Activated T-cell treated with anti-CD3 and anti-CD28 coated beads for 48 hours (primary cell): ENCODE results near the gene C2orf78.
"Not testable (repeated sequence)": the region's sequence is repeated elsewhere in the genome, so short reads cannot be mapped to it uniquely, and the experiment has no call there.

Experiments used
- DNase-seq: peaks from one replicate; pipeline ENCODE4 v3.0.0-alpha.2; 2020; ENCODE audit warnings: low read depth

C2orf78 gene, protein sequence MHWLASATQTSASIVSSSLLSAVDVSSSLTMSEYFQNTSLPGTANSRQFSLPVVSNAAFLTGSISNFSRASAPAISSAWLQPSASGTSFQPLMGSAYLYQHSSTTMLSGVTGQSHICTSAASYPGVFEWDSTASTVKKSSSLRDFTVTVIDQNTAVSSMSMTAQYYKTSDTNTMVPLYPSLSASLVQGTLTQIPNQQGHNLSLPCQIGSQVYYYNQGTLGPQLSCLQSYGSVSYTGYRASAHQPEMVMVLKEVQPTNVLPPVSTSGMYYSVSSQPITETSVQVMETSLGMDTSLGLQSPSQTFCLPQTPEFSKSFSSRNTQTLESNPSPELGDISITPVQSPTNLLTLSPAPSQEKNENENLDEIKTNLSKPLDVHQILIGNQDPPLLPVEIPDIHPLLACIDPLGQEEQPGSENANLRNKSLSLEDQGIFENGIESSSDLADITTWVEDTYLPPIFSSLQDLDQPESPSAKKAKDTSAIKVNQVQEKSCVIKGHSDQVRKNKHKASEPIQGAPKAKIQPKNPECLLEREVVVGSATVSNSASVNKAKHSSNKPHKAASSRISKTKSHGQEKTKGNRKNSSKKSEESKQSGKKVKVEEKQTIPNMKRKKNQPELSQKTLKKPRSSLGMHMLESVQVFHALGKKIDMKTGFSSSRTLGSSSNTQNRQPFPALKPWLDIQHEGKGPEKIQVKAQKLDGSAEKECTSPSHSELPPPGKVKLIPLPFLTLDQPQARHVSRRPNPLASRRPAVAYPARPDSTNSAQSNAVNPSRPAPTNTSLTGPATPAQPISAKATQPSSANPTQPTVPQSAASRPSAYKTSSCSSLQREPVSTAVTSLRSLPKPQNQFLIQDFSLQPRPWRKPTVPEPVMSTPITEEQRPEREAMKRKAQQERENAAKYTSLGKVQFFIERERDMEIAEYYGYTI

DNA sequence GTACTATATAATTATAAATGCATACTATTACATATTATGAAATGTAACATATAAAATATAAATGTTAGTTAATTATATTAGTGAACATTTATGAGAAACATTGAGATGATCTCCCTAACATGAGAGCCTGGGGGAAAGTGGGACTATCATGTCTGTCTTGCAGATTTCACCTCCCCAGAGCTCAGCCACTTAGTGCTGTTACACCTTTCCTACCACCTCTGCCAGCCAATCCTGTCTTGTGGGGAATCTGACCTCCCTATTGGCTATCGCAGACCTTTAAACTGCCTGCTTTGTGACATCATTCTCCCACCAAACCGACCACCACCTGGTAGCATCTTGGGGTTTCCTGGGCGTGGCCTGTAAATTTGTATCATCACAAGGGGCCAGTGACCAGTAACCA, at the start of gene C2orf78:
TSS of gene C2orf78 (plus strand) at position 301 of the 400 bp plus-strand sequence. CDS start 127 bp downstream, outside the sequence.
- DNase-seq = not testable (repeated sequence)

- DNase-seq = no peak
Measured at GRCh38 chr2:73736378-73736777, 47.6 kb upstream of the C2orf78 start.

DNA sequence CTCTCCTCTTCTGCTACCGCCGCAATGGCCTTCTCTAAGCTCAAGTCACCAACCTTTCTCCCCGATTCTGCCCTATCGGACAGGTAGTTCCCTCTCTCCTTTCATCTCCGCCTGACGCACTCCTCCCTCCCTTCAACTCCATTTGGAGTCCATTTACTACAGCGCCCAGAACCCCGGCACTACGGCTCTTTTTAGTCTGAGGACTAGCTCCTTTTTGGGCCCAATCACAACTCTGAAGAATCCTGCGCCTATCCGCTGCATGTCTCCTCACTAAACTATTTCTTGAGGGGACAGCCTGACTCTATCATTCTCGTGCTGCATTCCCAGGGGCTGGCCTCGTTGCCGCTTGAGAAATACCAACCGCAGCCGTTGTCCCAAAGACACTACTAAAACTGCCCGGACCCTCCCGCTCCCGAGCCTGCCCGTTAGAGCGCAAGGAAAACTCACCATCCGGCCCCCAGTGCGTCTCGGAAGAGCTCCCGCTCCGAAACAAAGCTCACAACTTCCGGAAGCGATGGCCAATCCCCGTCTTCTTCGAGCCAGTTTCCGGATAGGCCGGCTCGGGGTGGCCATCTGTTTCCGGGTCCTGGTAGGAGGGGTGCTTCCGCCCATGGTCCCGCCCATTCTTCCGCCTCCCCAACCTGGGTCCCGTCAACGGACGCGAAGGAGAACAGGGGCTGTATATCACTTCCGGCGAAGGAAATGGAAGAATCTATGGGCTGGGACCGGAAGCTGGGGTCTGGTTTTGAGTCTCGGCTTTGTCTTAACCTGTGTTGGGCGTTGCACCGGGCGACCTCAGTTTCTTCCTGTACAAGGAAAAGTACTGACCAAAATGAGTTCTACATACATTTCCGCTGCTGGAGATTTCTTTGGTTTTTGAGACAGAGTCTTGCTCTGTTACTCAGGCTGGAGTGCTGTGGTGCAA, 46.9 kb upstream of the C2orf78 start, which contains the start of gene TPRKB:
TSS of gene TPRKB (minus strand) at position 491 of the 925 bp plus-strand sequence. CDS start 2,776 bp downstream, outside the sequence.
- peak; percentile 93 for DNase-seq

GRCh38 chr2:73739101-73739500, 44.9 kb upstream of the C2orf78 start:
- no peak for DNase-seq

- DNase-seq = no peak
Measured at GRCh38 chr2:73740767-73741166, 43.2 kb upstream of the C2orf78 start.

DNA sequence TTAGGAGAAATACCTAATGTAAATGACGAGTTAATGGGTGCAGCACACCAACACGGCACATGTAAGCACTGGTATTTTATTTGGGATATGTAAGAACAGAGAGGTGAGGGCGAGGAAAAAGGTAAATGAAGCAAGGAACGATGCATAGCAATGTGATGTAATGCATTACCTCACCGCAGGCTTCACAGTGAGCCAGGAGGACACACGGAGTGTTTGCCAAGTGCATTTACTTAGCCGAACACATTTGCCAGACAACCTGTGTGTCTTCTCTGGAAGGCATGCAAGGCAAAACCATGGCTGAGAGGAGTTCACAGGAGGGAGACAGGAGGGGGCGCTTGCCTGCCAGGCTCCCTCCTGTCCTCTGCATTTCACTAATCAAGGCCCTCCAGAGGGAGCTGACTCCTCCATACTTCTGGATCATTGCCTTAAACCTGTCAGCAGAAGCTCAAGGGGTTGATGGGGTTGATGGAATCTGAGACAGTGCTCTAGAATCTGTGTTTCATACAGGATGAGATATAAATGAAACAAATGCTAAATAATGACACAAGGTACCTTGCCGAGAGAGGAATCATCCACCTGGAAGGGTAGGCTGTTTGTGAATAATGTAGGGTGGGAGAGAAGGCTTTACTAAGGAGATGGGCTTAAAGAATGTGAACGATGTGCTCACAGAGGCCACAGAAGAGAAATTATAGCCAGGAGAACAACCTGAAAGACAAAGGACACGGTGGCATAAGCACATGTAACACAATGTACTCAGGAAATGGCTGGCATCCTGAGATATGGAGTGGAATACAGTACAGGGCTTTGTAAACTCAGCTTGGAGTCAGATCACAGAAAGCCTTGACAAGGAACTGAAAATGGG, 37.7 kb upstream of the C2orf78 start:
- no peak for DNase-seq

DNA sequence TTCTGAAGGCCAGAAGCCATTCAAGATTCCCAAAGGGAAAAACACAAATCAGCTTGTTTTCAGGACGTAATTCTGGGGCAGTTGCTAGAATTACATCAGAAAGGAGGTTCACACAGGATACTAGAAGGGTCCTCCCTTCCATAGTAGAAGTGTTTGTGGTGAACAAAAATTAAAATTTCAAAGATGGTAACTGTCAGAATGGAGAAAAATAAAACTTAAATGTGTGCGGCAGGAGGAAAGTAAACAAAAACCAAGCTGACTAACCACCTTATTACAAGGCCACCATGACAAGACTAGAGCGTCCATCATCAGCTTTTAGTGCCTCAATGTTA, 37.1 kb upstream of the C2orf78 start:
- DNase-seq = no peak

- DNase-seq = no peak
Measured at GRCh38 chr2:73749314-73749713, 34.7 kb upstream of the C2orf78 start.

DNA sequence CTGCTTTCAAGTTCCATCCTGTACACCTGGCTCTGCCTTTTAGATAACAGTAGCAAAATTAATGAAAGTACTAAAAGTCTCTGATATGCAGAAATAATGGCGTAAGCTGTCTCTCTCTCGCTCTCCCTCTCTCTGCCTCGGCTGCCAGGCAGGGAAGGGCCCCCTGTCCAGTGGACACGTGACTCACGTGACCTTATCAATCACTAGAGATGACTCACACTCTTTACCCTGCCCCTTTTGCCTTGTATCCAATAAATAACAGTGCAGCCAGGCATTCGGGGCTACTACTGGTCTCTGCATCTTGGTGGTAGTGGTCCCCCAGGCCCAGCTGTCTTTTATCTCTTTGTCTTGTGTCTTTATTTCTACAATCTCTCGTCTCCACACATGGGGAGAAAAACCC, 29.7 kb upstream of the C2orf78 start:
- not testable (repeated sequence) for DNase-seq

DNA sequence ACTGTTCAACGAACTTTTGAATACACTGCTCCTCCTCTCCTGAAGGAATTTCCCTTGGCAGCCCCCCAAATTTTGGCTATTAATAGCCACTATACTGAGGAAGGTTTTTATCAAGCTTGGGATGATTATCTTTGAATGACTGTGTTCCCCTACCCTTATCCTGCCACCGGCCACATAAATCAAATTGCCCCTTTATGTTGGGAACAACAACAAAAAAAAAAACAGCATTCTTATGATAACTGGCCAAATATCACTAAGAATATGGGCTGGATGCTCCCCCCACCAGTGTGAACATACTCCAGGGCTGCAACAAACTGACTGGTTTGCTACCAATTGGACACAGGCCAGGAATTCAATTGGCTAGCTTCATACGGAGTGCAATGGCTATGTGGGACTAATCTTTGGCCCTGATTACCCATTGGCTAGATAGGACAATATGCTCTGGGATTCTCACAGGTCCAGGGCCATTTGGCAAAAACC, 24.7 kb upstream of the C2orf78 start:
- no peak for DNase-seq

- no peak for DNase-seq
Measured at GRCh38 chr2:73759904-73760303, 24.1 kb upstream of the C2orf78 start.

- no peak for DNase-seq
Measured at GRCh38 chr2:73762571-73762970, 21.4 kb upstream of the C2orf78 start.

GRCh38 chr2:73764945-73765344, 19.0 kb upstream of the C2orf78 start:
- DNase-seq = no peak

DNA sequence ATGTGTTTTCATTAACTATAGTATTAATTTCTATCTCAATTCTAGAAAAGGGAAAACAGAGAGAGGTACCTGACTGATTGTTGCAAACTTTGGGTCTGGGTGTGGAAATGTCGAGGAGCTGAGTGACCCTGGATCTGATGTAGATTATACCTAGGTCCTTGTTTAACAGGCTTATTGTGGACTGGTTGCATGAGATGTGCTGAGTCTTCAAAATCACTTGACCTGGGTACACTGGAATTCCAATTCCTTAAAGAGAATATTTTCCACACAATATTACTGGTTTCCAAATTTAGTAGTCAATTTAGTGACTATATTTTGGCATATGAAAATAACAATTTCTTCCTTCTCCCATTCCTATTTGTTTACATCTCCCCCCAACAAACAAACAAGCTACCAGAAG, 17.6 kb upstream of the C2orf78 start:
- DNase-seq = no peak

- DNase-seq = no peak
Measured at GRCh38 chr2:73766994-73767393, 17.0 kb upstream of the C2orf78 start.

GRCh38 chr2:73770725-73771124, 13.3 kb upstream of the C2orf78 start:
- DNase-seq = no peak

- DNase-seq = no peak
Measured at GRCh38 chr2:73772819-73773218, 11.2 kb upstream of the C2orf78 start.

DNA sequence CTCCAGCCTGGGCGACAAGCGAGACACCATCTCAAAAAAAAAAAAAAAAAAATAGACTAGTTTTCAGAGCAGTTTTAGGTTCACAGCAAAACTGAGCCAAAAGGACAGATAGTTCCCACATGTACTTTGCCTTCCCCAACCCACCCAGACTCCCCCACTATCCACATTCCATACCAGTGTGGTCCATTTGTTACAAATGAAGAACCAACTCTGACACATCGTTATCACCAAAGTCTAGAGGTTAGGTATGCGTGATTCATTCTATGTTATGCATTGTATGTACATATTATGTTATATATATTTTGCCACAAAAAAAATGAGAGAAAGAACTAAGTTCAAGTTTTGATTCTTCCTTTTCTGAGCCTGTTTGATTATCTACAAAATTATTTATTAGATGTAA, 7.6 kb upstream of the C2orf78 start:
- DNase-seq = no peak

DNA sequence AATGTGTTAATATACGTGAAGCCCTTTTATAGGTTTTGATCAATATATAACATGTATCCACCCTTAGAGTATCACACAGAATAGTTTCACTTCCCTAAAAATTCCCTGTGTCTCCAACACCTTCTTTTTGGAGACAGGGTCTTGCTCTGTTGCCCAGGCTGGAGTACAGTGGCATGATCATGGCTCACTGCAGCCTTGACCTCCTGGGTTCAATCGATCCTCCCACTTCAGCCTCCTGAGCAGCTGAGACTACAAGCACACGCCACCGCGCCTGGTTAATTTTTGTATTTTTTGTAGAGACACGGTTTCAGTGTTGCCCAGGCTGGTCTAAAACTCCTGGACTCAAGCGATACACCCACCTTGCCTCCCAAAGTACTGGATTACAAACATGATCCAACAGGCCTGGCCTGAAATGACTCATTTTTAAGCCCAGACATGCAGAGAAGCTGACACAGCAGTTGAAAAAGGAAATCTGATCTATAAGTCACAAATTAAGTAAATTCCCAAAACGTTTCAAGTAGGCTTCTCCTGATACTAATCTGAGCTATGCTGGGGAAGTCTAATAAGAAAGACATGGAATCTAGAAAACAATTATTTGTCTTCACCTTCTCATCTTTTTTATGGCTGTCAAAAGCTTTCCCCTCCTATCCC, 7.0 kb upstream of the C2orf78 start:
- DNase-seq = no peak

DNA sequence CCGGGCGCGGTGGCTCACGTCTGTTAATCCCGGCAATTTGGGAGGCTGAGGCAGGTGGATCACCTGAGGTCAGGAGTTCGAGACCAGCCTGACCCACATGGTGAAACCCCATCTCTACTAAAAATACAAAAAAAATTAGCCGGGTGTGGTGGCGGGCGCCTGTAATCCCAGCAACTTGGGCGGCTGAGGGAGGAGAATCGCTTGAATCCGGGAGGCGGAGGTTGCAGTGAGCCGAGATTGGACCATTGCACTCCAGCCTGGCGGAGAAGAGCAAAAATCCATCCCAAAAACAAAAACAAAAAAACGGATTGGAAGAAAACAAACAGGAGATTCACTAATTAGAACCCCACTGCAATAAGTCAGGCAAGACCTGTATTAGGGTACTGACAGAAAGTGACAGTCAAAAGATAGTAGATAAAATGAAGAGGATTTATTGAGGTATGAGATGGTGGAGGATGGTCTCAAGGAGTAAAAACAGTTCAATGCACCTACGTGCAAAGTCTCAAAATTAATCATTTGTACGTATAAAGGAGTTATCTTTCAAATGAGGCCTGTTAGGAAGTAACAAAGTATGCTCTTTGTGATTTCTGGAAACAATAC, 5.0 kb upstream of the C2orf78 start:
- not testable (repeated sequence) for DNase-seq
